Measurements from ENCODE around the gene ABCA13.

Gene ABCA13

GRCh38 chr7:48505466-48505865, 334.2 kb downstream of the ABCA13 start:
- TF ChIP-seq NFIC (IDR thresholded peaks at IDR 0.05): no peak
- TF ChIP-seq USF1 (IDR thresholded peaks at IDR 0.05): no peak
- no peak for TF ChIP-seq TCF12 (IDR thresholded peaks at IDR 0.05; ENCODE audit: low read depth)
- no peak for TF ChIP-seq YY1 (IDR thresholded peaks at IDR 0.05; ENCODE audit: low read depth)
- TF ChIP-seq CEBPB (IDR thresholded peaks at IDR 0.05): no peak
- TF ChIP-seq RAD21 (IDR thresholded peaks at IDR 0.05; ENCODE audit: low read depth): no peak
- no peak for TF ChIP-seq EGR1 (IDR thresholded peaks at IDR 0.05)
- no peak for TF ChIP-seq TEAD4 (IDR thresholded peaks at IDR 0.05)
- TF ChIP-seq, protein P1, sequence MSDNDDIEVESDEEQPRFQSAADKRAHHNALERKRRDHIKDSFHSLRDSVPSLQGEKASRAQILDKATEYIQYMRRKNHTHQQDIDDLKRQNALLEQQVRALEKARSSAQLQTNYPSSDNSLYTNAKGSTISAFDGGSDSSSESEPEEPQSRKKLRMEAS (IDR thresholded peaks at IDR 0.05): no peak
- TF ChIP-seq FOXM1 (IDR thresholded peaks at IDR 0.05; ENCODE audit: borderline replicate concordance, low read depth): no peak
- TF ChIP-seq ZBTB7A (IDR thresholded peaks at IDR 0.05; ENCODE audit: low read depth): no peak
- TF ChIP-seq EP300 (IDR thresholded peaks at IDR 0.05; ENCODE audit: borderline replicate concordance): no peak
- TF ChIP-seq TAF1 (IDR thresholded peaks at IDR 0.05; ENCODE audit: low read depth): no peak
- TF ChIP-seq, protein P2, sequence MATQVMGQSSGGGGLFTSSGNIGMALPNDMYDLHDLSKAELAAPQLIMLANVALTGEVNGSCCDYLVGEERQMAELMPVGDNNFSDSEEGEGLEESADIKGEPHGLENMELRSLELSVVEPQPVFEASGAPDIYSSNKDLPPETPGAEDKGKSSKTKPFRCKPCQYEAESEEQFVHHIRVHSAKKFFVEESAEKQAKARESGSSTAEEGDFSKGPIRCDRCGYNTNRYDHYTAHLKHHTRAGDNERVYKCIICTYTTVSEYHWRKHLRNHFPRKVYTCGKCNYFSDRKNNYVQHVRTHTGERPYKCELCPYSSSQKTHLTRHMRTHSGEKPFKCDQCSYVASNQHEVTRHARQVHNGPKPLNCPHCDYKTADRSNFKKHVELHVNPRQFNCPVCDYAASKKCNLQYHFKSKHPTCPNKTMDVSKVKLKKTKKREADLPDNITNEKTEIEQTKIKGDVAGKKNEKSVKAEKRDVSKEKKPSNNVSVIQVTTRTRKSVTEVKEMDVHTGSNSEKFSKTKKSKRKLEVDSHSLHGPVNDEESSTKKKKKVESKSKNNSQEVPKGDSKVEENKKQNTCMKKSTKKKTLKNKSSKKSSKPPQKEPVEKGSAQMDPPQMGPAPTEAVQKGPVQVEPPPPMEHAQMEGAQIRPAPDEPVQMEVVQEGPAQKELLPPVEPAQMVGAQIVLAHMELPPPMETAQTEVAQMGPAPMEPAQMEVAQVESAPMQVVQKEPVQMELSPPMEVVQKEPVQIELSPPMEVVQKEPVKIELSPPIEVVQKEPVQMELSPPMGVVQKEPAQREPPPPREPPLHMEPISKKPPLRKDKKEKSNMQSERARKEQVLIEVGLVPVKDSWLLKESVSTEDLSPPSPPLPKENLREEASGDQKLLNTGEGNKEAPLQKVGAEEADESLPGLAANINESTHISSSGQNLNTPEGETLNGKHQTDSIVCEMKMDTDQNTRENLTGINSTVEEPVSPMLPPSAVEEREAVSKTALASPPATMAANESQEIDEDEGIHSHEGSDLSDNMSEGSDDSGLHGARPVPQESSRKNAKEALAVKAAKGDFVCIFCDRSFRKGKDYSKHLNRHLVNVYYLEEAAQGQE (IDR thresholded peaks at IDR 0.05; ENCODE audit: low read depth): no peak
- TF ChIP-seq CREB1 (IDR thresholded peaks at IDR 0.05; ENCODE audit: low read depth): no peak

- TF ChIP-seq USF1 (IDR thresholded peaks at IDR 0.05) (no peak), TAF1 (IDR thresholded peaks at IDR 0.05; ENCODE audit: low read depth) (no peak), YY1 (IDR thresholded peaks at IDR 0.05; ENCODE audit: low read depth) (no peak)
- TF ChIP-seq, protein P1 (IDR thresholded peaks at IDR 0.05): no peak
Measured at GRCh38 chr7:48506569-48506968, 335.3 kb downstream of the ABCA13 start.

- TF ChIP-seq TCF12 (IDR thresholded peaks at IDR 0.05; ENCODE audit: low read depth) (no peak), YY1 (IDR thresholded peaks at IDR 0.05; ENCODE audit: low read depth) (no peak), CREB1 (IDR thresholded peaks at IDR 0.05; ENCODE audit: low read depth) (no peak), NFIC (IDR thresholded peaks at IDR 0.05) (no peak), USF1 (IDR thresholded peaks at IDR 0.05) (no peak), EGR1 (IDR thresholded peaks at IDR 0.05) (no peak), FOXM1 (IDR thresholded peaks at IDR 0.05; ENCODE audit: borderline replicate concordance, low read depth) (no peak), ZBTB7A (IDR thresholded peaks at IDR 0.05; ENCODE audit: low read depth) (no peak), TAF1 (IDR thresholded peaks at IDR 0.05; ENCODE audit: low read depth) (no peak), CEBPB (IDR thresholded peaks at IDR 0.05) (no peak), RAD21 (IDR thresholded peaks at IDR 0.05; ENCODE audit: low read depth) (no peak), EP300 (IDR thresholded peaks at IDR 0.05; ENCODE audit: borderline replicate concordance) (no peak), TEAD4 (IDR thresholded peaks at IDR 0.05) (no peak)
- TF ChIP-seq, protein P2 (IDR thresholded peaks at IDR 0.05; ENCODE audit: low read depth): no peak
- TF ChIP-seq, protein P1 (IDR thresholded peaks at IDR 0.05): no peak
Measured at GRCh38 chr7:48511080-48511479, 339.8 kb downstream of the ABCA13 start.

DNA sequence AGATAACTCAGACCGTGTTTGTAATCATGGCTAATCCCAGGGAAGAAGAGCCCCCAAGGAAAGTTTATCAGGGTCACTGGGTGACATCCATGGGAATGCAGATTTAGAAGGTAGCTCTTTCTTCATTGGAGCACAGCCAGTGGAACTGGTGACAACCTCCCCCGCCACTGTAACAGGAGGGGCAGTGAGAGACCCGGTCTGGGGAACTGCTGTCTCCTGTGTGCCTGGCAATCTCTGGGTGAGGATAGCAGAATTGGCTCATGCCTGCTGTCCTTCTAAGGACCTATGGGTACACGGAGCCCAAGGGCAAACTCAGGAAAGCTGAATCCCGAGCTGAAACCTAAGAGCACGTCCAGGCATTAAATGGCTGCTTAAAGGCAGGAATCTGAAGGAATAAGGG, 341.6 kb downstream of the ABCA13 start:
- TF ChIP-seq CREB1 (IDR thresholded peaks at IDR 0.05; ENCODE audit: low read depth): no peak
- TF ChIP-seq RAD21 (IDR thresholded peaks at IDR 0.05; ENCODE audit: low read depth): no peak
- no peak for TF ChIP-seq YY1 (IDR thresholded peaks at IDR 0.05; ENCODE audit: low read depth)
- no peak for TF ChIP-seq TAF1 (IDR thresholded peaks at IDR 0.05; ENCODE audit: low read depth)
- TF ChIP-seq CEBPB (IDR thresholded peaks at IDR 0.05): no peak
- TF ChIP-seq, protein P1 (IDR thresholded peaks at IDR 0.05): no peak
- TF ChIP-seq TEAD4 (IDR thresholded peaks at IDR 0.05): no peak
- no peak for TF ChIP-seq EGR1 (IDR thresholded peaks at IDR 0.05)
- no peak for TF ChIP-seq FOXM1 (IDR thresholded peaks at IDR 0.05; ENCODE audit: borderline replicate concordance, low read depth)
- TF ChIP-seq, protein P2 (IDR thresholded peaks at IDR 0.05; ENCODE audit: low read depth): no peak
- TF ChIP-seq USF1 (IDR thresholded peaks at IDR 0.05): no peak
- TF ChIP-seq TCF12 (IDR thresholded peaks at IDR 0.05; ENCODE audit: low read depth): no peak
- TF ChIP-seq EP300 (IDR thresholded peaks at IDR 0.05; ENCODE audit: borderline replicate concordance): no peak
- no peak for TF ChIP-seq NFIC (IDR thresholded peaks at IDR 0.05)
- no peak for TF ChIP-seq ZBTB7A (IDR thresholded peaks at IDR 0.05; ENCODE audit: low read depth)

Data from Ishikawa (cell line).